NCI-H524 (cell line): ENCODE results near the gene PHF13.
"Not testable (repeated sequence)": the region's sequence is repeated elsewhere in the genome, so short reads cannot be mapped to it uniquely, and the experiment has no call there.

ENCODE experiments used
- DNase-seq, 2 experiments: peaks; one replicate each; lab custom pipeline; 2025; lab: John Stamatoyannopoulos, UW

The PHF13 gene

GRCh38 chr1:6587261-6588005 lies 26.1 kb upstream of the PHF13 start:
- no peak for DNase-seq

- no peak for DNase-seq
Observed at GRCh38 chr1:6588128-6588892, 25.2 kb upstream of the PHF13 start.

DNA sequence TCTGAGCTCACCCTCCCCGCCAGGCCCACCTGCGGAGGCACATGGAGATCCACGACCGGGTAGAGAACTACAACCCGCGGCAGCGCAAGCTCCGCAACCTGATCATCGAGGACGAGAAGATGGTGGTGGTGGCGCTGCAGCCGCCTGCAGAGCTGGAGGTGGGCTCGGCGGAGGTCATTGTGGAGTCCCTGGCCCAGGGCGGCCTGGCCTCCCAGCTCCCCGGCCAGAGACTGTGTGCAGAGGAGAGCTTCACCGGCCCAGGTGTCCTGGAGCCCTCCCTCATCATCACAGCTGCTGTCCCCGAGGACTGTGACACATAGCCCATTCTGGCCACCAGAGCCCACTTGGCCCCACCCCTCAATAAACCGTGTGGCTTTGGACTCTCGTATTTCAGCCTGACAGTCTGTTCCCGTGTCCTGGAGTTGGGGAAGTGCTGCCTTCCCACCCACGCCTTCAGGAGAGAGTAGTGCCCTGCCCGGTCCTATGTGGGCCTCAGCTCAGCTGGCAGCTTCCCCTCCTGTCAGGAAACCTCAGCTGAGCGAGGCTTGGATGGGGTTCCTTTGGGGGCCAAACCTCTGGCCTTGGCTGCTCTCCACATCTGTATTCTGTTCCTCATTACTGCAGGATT lies 24.5 kb upstream of the PHF13 start:
- peak in 1 of 2 experiments; percentile 24 for DNase-seq

GRCh38 chr1:6590046-6590445 lies 23.5 kb upstream of the PHF13 start:
- DNase-seq, result no peak

DNA sequence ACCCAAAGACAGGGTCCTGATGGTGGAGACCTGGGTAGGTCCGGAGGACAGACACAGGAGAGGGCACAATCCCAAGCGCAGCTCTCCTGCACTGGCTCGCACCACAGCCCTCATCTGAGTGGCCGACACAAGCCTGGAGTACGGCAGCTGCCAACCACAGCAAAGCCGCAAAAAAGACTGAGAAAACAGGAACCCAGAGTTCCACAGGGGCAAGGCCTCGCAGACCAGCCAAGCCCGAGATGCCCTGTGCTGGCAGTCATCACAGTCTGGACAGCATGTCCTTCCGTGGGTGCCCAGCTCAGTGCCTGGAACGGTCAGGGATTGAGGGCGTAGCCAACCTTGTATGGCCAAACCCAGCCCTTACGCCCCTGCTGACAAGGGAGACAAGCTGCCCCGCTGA lies 22.3 kb upstream of the PHF13 start:
- no peak for DNase-seq

GRCh38 chr1:6591644-6592043 lies 21.9 kb upstream of the PHF13 start:
- DNase-seq, result no peak

GRCh38 chr1:6592441-6592840 lies 21.1 kb upstream of the PHF13 start:
- DNase-seq, result no peak

DNA sequence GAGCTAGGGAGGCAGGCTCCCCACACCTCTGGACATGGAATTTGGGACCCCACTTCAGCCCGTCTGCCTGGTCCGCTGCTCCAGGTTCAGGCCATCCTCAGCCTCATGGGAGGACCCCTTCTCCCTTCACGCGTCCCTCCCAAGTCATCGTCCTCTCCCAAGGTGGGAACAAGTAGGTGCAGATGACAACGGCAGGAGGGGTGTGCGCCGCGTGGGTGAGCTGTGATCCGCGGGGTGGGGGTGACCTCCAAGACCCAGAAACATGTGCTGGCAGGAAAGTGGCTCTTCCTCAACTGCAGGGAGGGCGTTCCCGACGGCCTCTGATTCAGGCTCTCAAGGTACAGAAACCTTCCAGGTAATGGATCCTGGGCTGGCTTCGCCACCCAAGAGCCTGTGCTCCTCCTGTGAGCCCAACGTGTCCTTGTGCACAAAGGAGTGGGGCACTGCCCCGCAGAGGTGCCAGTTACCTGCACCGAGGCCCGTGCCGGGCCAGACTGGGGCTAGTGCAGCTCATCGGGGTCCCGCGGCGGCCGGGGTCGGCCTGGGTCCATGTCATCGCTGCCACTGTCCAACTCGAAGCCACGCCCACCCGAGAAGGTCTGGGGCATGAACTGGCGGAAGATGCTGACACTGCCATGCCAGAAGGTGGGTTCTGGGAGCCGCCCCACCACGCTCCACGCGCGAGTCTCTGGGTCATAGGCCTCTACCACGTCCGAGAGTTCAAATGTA lies 20.5 kb upstream of the PHF13 start:
- no peak for DNase-seq

- no peak for DNase-seq
Observed at GRCh38 chr1:6593810-6594209, 19.7 kb upstream of the PHF13 start.

- DNase-seq, result peak in 1 of 2 experiments; percentile 51
Observed at GRCh38 chr1:6594977-6595740, 18.4 kb upstream of the PHF13 start.

DNA sequence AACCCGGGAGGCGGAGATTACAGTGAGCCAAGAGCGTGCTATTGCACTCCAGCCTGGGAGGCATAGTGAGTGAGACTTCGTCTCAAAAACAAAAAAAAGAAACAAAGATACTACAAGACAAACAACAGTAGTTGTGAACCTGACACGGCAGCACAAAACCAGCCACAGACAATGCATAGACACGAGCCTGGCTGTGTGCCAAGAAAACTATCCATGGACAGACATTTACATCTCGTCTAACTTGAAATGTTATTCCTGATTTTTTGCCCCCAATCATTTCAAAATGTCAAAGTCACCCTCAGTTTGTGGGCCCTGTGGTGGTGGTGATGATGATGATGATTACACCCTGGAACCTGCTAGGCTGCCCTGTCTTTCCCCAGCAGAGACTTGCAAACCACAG lies 17.2 kb upstream of the PHF13 start:
- no peak for DNase-seq

GRCh38 chr1:6596886-6597776 lies 16.4 kb upstream of the PHF13 start:
- no peak for DNase-seq

GRCh38 chr1:6597777-6598131 lies 15.8 kb upstream of the PHF13 start:
- no peak for DNase-seq

DNA sequence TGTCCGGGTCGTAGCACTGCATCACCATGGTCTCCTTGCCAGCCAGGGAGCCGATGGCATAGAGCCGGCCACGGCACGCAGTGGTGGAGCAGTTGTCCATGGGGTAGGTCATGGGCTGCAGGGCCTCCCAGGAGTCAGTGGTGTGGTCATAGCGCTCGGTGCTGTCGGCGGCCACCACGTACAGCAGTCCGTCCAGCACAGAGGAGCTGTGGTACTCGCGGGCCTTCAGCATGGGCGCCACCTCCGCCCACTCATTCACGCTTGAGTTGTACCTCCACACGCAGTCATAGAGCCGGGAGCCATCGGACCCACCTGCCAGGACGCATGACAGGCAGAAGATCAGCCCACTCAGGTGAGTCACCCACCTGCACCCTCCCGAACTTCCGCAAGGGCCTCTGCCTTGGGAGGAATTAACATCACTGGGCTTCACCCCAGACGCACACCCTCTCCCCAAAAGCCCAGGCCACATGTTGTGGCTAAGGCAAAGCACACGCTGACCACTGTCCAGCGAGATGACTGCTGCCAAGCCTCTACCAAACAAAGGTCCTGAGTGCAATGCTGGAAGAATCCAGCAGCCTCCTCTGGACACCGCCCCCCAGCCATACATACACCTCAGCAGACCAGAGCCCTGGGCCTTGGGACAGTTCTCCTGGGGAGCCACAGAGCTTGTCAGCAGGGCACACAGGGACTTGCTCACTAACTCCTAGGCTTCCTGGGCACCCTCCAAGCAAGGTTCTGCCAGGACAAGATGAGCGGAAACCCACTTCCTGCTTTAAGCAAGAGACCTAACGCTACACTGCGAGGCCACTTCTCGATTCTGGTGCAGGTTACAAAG lies 14.2 kb upstream of the PHF13 start:
- DNase-seq, result no peak

DNA sequence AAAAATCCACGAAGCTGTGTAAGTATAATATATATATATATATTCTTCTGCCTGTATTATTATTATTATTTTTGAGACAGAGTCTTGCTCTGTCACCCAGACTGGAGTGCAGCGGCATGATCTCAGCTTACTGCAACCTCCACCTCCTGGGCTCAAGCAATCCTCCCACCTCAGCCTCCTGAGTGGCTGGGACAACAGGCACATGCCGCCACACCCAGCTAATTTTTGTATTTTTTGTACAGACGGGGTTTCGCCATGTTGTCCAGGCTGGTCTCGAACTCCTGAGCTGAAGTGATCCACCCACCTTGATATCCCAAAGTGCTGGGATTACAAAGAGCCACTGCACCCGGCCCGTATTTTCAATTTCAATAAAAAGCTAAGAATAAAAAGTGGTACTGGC lies 13.5 kb upstream of the PHF13 start:
- not testable (repeated sequence) for DNase-seq

GRCh38 chr1:6600410-6601048 lies 13.0 kb upstream of the PHF13 start:
- peak in 1 of 2 experiments; percentile 15 for DNase-seq

GRCh38 chr1:6601049-6601922 lies 12.2 kb upstream of the PHF13 start:
- peak in 1 of 2 experiments; percentile 28 for DNase-seq
